Jurkat, Clone E6-1 (cell line): ENCODE results near the gene SLC39A7.
"Not testable (repeated sequence)": the region's sequence is repeated elsewhere in the genome, so short reads cannot be mapped to it uniquely, and the experiment has no call there.

Experiments
- DNase-seq: peaks from one replicate; pipeline ENCODE4 v3.0.0-alpha.2; 2011; ENCODE audit warnings: low read depth, low spot score
- H3K4me3 ChIP-seq: 2 replicates; pipeline ENCODE4 v1.5.1; 2011; ENCODE audit warnings: mild to moderate bottlenecking, low read length, control low read depth, moderate library complexity

The SLC39A7 gene

DNA sequence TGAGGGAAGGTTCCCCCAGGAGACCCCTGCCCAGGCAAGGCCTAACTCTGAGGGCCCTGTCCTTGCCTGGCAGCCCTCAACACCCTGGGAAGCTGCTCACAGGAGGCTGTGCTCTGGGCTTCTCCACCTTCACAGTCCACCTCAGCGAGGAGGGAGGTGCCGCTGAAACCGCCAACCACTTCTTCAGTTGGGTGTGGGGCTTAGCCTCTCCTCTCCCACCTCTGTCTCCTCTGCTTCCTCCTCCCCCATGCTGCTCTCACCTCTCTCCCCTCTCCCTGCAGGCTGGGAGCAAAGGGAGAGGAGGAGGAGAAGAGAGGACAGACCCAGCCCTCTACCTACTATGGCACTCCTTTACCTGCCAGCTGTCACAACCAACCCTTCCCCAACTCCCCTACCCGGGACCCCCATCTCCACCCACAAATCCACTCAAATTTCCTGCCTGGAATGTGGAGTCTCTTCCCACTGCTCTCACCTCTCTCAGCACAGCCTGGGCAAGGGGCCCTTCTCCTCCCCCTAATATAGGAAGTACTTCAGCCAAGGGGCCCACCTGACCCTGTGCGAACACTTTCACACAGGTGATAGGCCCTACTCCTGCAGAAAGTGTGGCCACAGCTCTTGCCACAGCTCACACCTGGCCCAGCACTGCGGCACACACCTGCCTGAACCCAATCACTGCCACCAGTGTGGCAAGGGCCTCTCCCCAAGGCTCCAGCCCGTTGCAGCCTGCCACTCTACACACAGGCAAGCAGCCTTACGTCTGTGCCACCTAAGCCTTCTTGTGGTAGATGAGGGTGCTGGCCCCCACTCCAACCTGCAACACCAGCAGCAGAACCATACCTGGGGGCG lies 14.8 kb downstream of the SLC39A7 start:
- no peak for DNase-seq
- no peak overlapping the region for H3K4me3 ChIP-seq

DNA sequence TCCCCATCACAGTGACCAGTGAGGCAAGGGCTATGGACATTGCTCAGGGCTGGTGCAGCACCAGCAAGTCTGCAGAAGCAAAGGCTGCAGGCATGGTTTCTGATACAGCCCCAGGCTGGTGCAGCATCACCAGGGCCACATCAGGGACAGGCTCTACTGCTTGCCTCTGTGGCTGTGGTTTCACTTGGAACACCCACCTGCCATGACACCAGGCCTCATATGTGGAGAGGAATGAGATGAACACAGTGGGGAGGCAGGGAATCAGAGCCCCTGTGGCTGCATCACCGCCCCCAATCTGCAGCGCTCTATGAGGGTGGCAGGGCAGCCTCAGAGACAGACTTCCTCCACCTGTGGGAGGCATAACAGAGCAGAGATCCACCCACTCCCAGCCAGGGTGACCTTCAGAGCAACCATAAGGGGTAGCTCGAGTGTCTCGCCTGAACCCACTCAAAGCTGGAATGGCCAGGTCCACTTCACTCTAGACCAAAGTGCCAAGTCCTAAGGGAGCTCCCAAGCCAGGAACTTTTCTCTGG lies 15.5 kb downstream of the SLC39A7 start:
- no peak for DNase-seq
- no peak overlapping the region for H3K4me3 ChIP-seq

- H3K4me3 ChIP-seq: no peak overlapping the region
- no peak for DNase-seq
Observed at GRCh38 chr6:33217246-33217645, 16.6 kb downstream of the SLC39A7 start.

GRCh38 chr6:33217681-33218080 lies 17.0 kb downstream of the SLC39A7 start:
- H3K4me3 ChIP-seq: no peak overlapping the region
- no peak for DNase-seq

GRCh38 chr6:33226503-33227120 lies 25.9 kb downstream of the SLC39A7 start:
- H3K4me3 ChIP-seq, DNase-seq: not testable (repeated sequence)

- no peak for DNase-seq
Observed at GRCh38 chr6:33235221-33235634, 34.6 kb downstream of the SLC39A7 start.

GRCh38 chr6:33236328-33236727 lies 35.7 kb downstream of the SLC39A7 start:
- H3K4me3 ChIP-seq: no peak overlapping the region
- no peak for DNase-seq

More at GRCh38 chr6:33235221-33235634, 34.6 kb downstream of the SLC39A7 start:
- no peak overlapping the region for H3K4me3 ChIP-seq

DNA sequence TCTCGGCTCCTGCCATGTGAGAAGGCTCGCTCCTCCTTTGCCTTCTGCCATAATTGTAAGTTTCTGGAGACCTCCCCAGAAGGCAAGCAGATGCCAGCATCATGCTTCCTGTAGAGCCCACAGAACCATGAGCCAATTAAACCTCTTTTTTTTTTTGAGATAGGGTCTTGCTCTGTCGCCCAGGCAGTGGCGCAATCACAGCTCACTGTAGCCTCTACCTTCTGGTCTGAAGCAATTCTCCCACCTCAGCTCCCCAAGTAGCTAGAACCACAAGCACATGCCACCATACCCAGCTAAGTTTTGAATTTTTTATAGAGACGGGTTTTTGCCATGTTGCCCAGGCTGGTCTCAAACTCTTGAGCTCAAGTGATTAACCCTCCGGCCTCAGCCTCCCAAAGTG lies 36.2 kb downstream of the SLC39A7 start:
- no peak for DNase-seq
- no peak overlapping the region for H3K4me3 ChIP-seq

- no peak overlapping the region for H3K4me3 ChIP-seq
- DNase-seq: no peak
Observed at GRCh38 chr6:33237741-33238140, 37.1 kb downstream of the SLC39A7 start.

GRCh38 chr6:33241968-33242367 lies 41.3 kb downstream of the SLC39A7 start:
- no peak for DNase-seq
- H3K4me3 ChIP-seq: no peak overlapping the region

DNA sequence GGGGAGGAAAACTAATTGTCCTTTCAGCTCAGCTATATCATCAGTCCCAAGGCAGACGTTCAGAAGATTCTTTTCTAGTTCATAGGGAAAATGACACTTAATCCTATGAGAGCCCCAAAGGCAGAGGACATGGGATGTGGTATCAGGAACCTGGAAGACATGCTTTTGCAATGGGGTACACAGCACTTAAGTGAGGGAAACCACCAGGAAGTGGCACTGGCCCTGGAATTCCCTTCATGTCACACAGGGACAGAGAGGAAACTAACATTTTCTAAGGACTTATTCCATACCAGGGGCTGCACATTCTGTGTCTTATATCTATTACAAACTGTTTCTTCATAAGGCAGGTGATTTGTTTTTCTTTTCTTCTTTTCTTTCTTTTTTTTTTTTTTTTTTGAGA lies 42.8 kb downstream of the SLC39A7 start:
- DNase-seq: no peak
- no peak overlapping the region for H3K4me3 ChIP-seq

DNA sequence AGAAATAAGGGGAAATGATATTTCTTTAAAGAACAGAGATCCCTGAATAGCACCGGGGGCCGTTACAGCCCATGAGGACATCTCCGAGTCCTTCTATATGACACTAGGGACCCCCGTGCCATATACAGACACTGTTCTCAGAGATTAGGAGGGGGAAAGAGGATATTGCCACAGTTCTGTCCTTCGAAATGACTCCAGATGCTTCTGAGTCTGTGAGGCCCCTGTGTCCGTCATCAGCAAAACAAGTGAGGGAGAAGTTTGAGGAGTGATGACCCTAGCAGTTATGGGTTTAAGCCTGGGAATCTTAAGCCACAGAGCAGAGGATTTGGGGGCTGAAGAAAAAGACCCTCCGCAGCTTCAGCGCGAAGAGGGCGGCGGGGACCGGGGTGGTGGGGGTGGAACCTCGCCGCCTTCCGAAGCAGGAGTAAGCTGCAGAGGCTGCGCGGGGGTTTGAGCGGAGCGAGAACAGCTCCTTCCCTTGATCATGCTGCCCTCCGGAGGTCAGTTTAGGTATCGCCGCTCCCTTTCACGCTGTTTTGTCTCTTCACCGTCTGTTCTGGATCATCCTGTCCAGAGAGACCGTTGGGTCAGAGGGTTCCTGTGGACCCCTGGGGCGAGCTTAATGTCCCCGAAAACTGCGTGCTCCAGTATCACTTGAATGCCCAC lies 47.4 kb downstream of the SLC39A7 start:
- peak overlapping the region; percentile 74 for H3K4me3 ChIP-seq
- DNase-seq: peak; percentile 88

DNA sequence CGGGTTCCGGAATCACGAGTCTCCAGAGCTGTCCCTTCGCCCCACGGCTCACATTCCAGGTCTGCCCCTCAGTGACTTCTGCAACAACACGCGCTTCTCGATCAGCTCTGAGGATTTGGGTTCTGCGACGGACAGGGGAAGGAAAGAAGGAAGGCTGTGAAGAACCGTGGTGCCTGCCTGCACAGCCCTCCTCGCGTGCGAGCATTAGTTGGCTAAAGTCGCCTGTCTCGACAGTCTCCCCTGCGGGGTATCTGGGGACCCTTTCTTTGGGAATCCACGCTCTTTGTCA lies 47.9 kb downstream of the SLC39A7 start:
- H3K4me3 ChIP-seq: peak overlapping the region; percentile 74
- DNase-seq: no peak

DNA sequence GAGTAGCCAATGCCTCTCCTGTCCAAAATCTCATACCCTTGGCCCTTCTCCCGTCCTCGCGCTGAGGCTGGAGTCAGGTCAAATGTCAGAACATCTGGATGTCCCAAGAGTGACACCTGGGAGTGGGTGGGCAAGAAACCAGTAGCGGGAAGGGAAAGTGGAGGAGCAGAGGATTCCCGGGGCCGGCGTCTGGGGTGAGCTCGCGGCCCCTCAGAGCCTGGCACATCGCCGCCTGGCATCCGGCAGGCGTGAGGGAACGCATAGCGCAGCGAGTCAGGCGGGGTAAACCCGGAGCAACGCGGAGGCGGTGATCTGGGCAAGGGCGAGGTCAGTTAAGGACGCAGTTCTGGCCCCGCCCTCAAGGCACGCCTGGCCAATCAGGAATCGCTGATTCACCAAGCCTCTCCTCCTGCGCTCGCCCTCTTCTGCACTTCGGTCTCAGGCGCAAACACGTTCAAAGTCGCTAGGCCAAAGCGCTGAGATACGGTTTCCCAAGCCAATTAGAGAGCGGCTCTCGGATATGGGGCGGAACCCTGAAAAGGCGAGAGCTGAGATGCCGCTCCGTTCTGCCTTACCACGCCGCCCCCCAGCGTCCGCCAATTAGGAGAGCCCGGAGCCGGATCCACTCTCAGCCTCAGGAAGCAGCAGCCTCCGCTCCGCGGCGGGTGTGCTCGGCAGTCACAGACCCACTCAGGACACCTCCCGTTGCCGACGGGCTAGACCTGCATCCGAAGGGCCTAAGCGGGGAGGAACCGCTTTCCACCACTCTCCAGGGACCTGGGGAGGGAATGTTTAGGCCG lies 48.5 kb downstream of the SLC39A7 start:
- peak overlapping the region; percentile 74 for H3K4me3 ChIP-seq
- DNase-seq: peak; percentile 99

- no peak for DNase-seq
- H3K4me3 ChIP-seq: peak overlapping the region; percentile 74
Observed at GRCh38 chr6:33249732-33250630, 49.3 kb downstream of the SLC39A7 start.

- H3K4me3 ChIP-seq: no peak overlapping the region
- no peak for DNase-seq
Observed at GRCh38 chr6:33250731-33251130, 50.1 kb downstream of the SLC39A7 start.

DNA sequence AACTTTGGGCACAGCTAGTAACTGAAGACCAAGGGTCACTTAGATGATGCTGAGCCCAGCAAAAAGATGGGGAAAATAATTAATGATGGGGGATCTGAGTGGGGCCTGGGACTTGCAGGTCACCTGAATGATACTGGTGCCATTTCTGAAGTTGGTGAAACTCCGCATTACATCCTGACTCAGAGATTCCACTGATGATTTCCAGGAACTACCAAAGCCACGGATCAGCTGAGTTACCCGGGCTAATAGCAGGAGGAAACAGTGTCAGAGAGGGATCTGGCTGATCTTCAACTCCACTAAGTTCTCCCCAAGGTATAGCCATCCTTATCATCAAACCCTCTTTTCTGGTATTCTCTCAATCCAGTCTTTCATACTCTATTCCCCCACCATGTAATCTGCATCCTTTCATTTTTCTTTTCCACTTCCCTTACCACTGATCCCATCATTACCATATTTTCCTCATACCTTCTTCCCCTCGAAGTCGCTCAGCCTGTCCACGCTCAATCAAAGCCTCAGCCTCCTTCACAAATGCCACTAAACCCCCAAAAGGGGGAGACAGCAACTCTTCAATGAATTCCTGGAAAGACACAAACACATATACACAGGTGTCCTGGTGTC lies 50.8 kb downstream of the SLC39A7 start:
- H3K4me3 ChIP-seq: no peak overlapping the region
- no peak for DNase-seq

DNA sequence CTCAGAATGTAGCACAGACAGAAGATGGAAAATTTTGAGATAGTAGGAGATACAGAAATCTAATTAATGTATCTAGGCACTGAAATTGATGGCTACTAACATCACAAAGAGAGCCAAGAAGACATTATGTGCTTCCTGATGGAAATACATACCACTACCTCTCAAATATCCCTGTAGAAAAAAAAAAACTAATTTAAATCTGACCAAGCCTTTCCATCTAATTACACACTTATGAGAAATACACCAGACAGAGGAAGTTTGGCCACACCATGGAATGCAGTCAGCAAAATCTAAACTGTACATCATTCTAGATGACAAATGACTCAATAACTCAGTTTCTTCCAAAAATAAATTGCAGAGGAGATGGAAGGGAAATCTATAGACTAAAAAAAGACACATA lies 52.1 kb downstream of the SLC39A7 start:
- no peak overlapping the region for H3K4me3 ChIP-seq

More for the DNA sequence above, 52.1 kb downstream of the SLC39A7 start:
- no peak for DNase-seq
